ENCODE data around the gene C2CD2.

- no peak for TF ChIP-seq FOXM1 (IDR thresholded peaks at IDR 0.05; ENCODE audit: low read depth)
- TF ChIP-seq CTCF (IDR thresholded peaks at IDR 0.05) = no peak
- no peak for TF ChIP-seq PBX3 (IDR thresholded peaks at IDR 0.05)
- no peak for TF ChIP-seq USF2 (IDR thresholded peaks at IDR 0.05; ENCODE audit: borderline replicate concordance, low read depth, low read length)
- TF ChIP-seq RAD21 (IDR thresholded peaks at IDR 0.05; ENCODE audit: low read length) = no peak
- no peak for TF ChIP-seq REST (IDR thresholded peaks at IDR 0.05; ENCODE audit: low read depth, low read length)
- TF ChIP-seq GABPA (IDR thresholded peaks at IDR 0.05; ENCODE audit: low read depth) = no peak
Measured at GRCh38 chr21:41913230-41913629, 40.6 kb downstream of the C2CD2 start.
